GM21619 (cell line): ENCODE results near the gene PAPSS1.
A peak's percentile ranks its signal among the peaks of the same experiment; 100 is the strongest.
"Not testable (repeated sequence)": the region's sequence is repeated elsewhere in the genome, so short reads cannot be mapped to it uniquely, and the experiment has no call there.

ENCODE experiments used
- ATAC-seq: cut with Tn5 transposase; IDR thresholded peaks from one replicate; pipeline ENCODE4 v1.9.1; 2021; ENCODE audit not compliant: unreplicated experiment

The PAPSS1 gene

GRCh38 chr4:107719922-107720722 lies at the start of gene PAPSS1:
TSS of gene PAPSS1 (minus strand) at chr4:107720234. CDS start at chr4:107720179, 55 bp downstream.
- peak; percentile 85 for ATAC-seq

DNA sequence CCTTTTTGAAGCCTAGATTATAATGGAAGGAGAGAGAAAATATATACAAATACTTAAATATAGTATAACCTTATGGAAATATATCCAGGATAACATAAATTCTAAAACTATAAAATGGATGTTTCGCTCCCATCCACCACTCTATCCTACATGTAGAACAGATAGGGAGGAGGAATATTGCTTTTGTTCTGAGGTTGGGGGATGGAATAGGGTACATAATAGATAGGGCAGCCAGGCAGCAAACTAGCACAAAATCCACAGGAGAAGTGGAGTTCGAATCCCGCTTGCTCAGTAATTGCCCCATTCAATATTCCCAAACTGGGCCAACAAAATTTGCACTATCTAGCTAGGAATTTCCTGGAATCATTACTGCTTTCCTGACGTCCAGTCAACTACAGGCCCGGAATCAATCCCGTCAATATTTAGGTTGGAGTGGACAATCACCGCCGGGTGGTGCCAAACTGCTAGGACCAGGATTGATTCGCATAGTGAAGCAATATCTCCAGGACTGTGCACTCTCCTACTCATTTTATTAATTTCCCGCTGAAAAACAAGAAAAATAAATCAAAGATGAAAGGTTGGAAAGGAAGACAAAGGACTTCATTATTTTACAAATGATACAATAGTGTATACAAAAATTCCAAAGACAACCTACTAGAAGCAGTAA lies 40.4 kb upstream of the PAPSS1 start:
- no peak for ATAC-seq

- ATAC-seq = no peak
Observed at GRCh38 chr4:107757864-107758476, 37.9 kb upstream of the PAPSS1 start.

GRCh38 chr4:107757283-107757682 lies 37.2 kb upstream of the PAPSS1 start:
- no peak for ATAC-seq

- no peak for ATAC-seq
Observed at GRCh38 chr4:107755841-107756356, 35.9 kb upstream of the PAPSS1 start.

GRCh38 chr4:107751670-107752069 lies 31.6 kb upstream of the PAPSS1 start:
- ATAC-seq = no peak

DNA sequence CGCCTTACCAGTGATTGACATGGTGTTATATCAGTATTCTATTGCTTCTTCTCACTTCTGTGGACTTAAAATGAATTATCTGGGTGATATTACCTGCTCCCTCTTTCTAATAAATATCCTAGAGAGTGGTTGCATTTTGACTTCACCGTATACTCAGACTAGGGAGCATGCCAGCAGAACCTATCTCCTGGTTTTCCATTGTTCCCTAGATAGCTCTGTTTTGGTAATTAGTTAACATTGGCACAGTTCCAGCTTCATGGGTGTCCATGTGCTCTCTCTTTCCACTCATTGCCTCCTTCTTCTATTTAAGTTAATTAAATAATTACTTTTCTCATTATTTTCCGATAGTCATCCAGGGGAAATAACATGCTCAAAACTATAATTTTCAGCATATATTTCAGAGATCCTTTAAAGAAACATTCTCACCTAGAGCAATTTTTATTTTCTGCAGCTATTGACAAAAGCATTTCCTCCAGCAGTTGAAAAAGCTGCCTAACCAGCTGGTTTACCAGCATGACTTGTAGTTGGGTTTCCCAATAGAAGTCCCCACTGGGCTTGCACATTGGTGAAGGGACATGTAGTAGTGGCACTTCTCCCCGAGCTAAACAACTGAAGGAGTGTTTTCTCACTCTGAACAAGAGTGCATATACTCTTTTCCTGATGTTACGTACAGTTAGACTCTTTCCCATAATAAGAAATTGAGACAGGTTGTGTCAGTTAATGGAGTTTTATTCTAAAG lies 27.9 kb upstream of the PAPSS1 start:
- ATAC-seq = no peak

DNA sequence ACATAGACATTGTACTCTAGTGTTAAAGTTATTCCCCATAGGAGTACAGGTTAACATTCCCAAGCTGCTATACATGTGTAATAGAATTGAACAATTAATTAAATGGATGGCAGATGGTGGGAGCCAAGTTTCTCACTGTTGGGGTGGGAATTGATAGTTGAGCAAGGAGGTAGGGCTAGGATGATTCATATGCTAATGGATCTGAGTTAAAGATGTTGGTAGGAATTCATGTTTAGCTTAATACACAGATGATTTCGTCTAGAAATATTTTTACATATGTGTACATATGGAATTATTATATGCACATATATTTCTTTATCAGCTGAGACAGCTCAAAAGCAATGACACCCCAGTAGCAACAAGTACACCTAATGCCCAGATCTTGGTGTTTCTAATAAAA lies 26.1 kb upstream of the PAPSS1 start:
- ATAC-seq = no peak

DNA sequence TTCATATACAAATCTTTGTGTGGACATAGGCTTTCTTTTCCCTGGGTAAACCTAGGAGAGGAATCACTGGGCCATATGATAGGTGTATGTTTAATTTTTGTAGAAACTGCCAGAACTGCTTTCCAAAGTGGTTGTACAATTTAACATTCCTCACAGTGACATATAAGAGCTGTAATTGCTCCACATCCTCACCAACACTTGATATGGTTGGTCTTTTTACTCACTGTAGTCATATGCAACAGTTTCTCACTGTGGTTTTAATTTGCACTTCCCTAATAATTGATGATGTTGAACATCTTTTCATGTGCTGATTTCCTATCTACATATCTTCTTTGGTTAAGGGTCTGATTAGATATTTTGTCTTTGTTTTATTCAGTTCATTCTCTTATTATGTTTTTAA lies 24.5 kb upstream of the PAPSS1 start:
- ATAC-seq = no peak

- peak; percentile 67 for ATAC-seq
Observed at GRCh38 chr4:107743532-107743931, 23.5 kb upstream of the PAPSS1 start.

- ATAC-seq = no peak
Observed at GRCh38 chr4:107742791-107743190, 22.8 kb upstream of the PAPSS1 start.

GRCh38 chr4:107742196-107742595 lies 22.2 kb upstream of the PAPSS1 start:
- no peak for ATAC-seq

GRCh38 chr4:107740950-107741701 lies 21.1 kb upstream of the PAPSS1 start:
- no peak for ATAC-seq

DNA sequence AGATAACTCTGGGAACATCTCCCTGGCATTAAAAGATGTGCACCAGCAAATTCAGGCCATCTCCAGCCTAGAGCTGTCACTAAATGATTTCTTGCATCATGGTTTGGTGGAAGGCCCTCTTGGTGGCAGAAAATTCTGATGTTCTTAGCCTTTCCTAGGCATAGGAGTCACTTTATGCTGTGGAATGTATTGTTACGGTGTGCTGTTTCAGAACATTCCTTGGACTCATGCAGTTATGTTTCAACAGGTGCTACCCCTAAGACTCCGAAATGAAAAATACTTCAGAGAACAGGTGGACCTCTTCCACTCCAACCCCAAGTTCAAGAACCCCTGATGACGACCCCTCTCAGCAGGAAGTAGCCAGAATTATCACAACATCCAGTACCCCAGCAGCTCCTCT lies 20.3 kb upstream of the PAPSS1 start:
- no peak for ATAC-seq

DNA sequence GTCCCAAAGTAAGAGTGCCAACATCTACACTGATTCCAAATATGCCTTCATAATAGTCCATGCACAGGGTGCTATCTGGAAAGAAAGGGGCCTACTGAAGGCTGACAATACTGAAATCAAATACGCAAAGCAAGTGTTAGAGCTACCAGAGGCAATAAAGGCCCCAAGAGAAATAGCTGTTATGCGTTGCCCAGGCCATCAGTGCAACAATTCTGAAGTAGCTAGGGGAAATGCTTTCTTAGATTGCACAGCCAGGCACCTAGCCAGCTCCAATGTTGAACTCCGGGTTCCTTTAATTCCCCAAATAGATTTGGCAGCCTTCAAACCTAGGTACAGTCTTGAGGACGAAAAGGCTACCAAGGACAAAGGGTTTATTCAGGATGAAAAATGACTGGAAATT lies 17.4 kb upstream of the PAPSS1 start:
- no peak for ATAC-seq

GRCh38 chr4:107736924-107737448 lies 17.0 kb upstream of the PAPSS1 start:
- ATAC-seq = peak; percentile 60

- ATAC-seq = peak; percentile 69
Observed at GRCh38 chr4:107736037-107736436, 16.0 kb upstream of the PAPSS1 start.

- no peak for ATAC-seq
Observed at GRCh38 chr4:107734120-107734519, 14.1 kb upstream of the PAPSS1 start.

GRCh38 chr4:107733431-107733925 lies 13.4 kb upstream of the PAPSS1 start:
- ATAC-seq = no peak

DNA sequence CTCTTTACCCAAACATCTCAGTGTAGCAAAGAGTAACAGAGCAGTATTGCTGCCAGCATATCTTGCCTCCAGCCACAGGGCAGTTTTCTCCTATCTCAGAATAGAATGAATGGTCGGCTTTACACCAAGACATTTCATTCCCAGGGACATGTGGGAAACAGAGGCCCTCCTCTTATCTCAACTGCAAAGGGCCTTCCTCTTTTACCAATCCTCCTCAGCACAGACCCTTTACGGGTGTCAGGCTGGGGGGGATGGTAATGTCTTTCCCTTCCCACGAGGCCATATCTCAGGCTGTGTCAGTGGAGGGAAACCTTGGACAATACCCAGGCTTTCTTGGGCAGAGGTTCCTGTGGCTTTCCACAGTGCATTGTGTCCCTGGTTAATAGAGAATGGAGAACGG lies 9.0 kb upstream of the PAPSS1 start:
- not testable (repeated sequence) for ATAC-seq
